ENCODE results near the gene OLIG2. TPM values are rescaled to one million over a fixed set of nuclear protein-coding genes. Genes with fewer than 3 reads are reported as not detected.

Gene OLIG2
- total RNA-seq, 3 donors from 2014 or later: not detected

GRCh38 chr21:33032434-33033047 lies 6.8 kb downstream of the OLIG2 start:
- H3K27ac ChIP-seq: no peak overlapping the region
- H3K9me3 ChIP-seq: no peaks in the 10 kb centered on the region
- intact Hi-C loops (cut with DNase I; ENCODE audit: low total_unique reads): no loop called here
- H3K36me3 ChIP-seq: no peaks in the 10 kb centered on the region
- H3K4me1 ChIP-seq: no peaks in the 10 kb centered on the region
- no peak overlapping the region for H3K4me3 ChIP-seq
- TF ChIP-seq POLR2AphosphoS5 (IDR thresholded peaks at IDR 0.05) (no peak), POLR2A (IDR thresholded peaks at IDR 0.05) (no peak), CTCF (IDR thresholded peaks at IDR 0.05) (no peak)
- peaks cover 3 to 80% of the 10 kb centered on the region in 2 donors for H3K27me3 ChIP-seq
- DNase-seq (ENCODE audit: low spot score in 2 of 2): no peak

- Histone ChIP-seq H3K27ac (no peak overlapping the region), H3K27me3 (peaks cover 3 to 72% of the 10 kb centered on the region in 2 donors), H3K36me3 (no peaks in the 10 kb centered on the region), H3K9me3 (no peaks in the 10 kb centered on the region), H3K4me3 (no peak overlapping the region), H3K4me1 (no peaks in the 10 kb centered on the region)
- TF ChIP-seq CTCF (IDR thresholded peaks at IDR 0.05) (no peak), POLR2AphosphoS5 (IDR thresholded peaks at IDR 0.05) (no peak), POLR2A (IDR thresholded peaks at IDR 0.05) (no peak)
- intact Hi-C loops (cut with DNase I; ENCODE audit: low total_unique reads): no loop called here
- no peak for DNase-seq (ENCODE audit: low spot score in 2 of 2)
Observed at GRCh38 chr21:33033094-33033951, 7.6 kb downstream of the OLIG2 start.

- DNase-seq (ENCODE audit: low spot score in 2 of 2): no peak
- Histone ChIP-seq H3K27me3 (peaks cover 3 to 65% of the 10 kb centered on the region in 2 donors), H3K27ac (no peak overlapping the region), H3K4me3 (no peak overlapping the region), H3K36me3 (no peaks in the 10 kb centered on the region), H3K9me3 (no peaks in the 10 kb centered on the region), H3K4me1 (no peaks in the 10 kb centered on the region)
- TF ChIP-seq POLR2AphosphoS5 (IDR thresholded peaks at IDR 0.05): no peak
- no peak for TF ChIP-seq CTCF (IDR thresholded peaks at IDR 0.05)
- TF ChIP-seq POLR2A (IDR thresholded peaks at IDR 0.05): no peak
- intact Hi-C loops (cut with DNase I; ENCODE audit: low total_unique reads): no loop called here
Observed at GRCh38 chr21:33033961-33034413, 8.3 kb downstream of the OLIG2 start.

GRCh38 chr21:33035147-33035546 lies 9.4 kb downstream of the OLIG2 start:
- Histone ChIP-seq H3K4me3 (no peak overlapping the region), H3K9me3 (no peaks in the 10 kb centered on the region), H3K27ac (no peak overlapping the region), H3K27me3 (peaks cover 0 to 59% of the 10 kb centered on the region in 2 donors), H3K4me1 (no peaks in the 10 kb centered on the region), H3K36me3 (no peaks in the 10 kb centered on the region)
- no peak for TF ChIP-seq POLR2AphosphoS5 (IDR thresholded peaks at IDR 0.05)
- TF ChIP-seq POLR2A (IDR thresholded peaks at IDR 0.05): no peak
- TF ChIP-seq CTCF (IDR thresholded peaks at IDR 0.05): no peak
- intact Hi-C loops (cut with DNase I; ENCODE audit: low total_unique reads): no loop called here
- DNase-seq (ENCODE audit: low spot score in 2 of 2): no peak
